DMS 273 (cell line): Measurements from ENCODE around the gene LSAMP.
"Not testable (repeated sequence)": the region's sequence is repeated elsewhere in the genome, so short reads cannot be mapped to it uniquely, and the experiment has no call there.

ENCODE experiments used
- DNase-seq: peaks from one replicate; lab custom pipeline; 2025; ENCODE audit not compliant: unreplicated experiment; lab: John Stamatoyannopoulos, UW

The LSAMP gene

DNA sequence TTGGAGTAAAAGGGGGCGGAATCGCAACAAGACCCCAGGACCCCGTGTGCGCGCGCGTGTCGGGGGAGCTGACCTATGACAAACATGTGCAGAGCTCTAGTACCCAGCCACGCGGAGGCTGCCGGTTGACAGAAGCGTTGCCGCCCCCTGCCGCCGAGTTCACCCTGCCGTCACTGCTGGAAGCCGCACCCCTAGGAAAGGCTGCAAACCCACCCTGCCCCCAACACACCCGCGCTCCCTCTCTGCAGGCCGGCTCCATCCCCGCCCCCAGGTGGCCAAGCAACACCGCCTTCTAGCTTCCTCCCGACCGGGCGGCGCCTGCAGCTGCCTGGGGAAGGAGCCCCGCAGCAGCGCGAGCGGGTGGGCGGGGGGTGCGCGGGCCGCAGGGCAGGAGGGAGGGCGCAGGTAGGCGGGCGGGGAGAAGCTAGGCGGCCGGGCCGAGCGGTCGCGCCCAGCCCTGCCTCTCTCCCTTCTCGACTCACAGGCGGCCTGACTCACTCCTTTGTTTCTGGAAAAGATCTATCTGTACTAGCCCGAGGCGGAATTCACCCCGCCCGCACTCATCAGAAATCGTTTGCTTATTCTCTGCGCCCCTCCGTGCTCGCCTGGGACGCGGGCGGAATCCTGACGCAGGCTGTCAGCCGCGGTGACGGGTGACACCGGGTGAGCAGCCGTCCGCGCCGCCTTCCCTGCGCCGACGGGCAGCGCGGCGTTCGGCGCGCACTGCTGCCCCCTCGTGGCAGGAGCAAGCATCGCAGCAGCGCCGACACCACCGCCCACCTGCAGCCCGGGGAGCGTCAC lies 661.1 kb downstream of the LSAMP start:
- peak; percentile 99 for DNase-seq

DNA sequence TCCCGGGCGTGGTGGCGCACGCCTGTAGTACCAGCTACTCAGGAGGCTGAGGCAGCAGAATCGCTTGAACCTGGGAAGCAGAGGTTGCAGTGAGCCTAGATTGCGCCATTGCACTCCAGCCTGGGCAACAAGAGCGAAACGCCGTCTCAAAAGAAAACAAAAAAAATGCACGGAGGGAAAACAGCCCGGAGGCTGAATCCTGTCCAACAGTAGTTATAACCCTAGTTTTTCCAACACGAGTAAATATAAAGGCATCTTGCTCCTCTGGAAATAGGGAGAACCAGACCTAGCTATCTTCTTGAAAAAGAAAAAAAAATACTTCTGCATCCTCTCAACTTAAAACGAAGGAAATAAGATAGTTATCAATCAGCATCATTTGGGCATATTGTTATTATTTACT lies 661.9 kb downstream of the LSAMP start:
- not testable (repeated sequence) for DNase-seq

DNA sequence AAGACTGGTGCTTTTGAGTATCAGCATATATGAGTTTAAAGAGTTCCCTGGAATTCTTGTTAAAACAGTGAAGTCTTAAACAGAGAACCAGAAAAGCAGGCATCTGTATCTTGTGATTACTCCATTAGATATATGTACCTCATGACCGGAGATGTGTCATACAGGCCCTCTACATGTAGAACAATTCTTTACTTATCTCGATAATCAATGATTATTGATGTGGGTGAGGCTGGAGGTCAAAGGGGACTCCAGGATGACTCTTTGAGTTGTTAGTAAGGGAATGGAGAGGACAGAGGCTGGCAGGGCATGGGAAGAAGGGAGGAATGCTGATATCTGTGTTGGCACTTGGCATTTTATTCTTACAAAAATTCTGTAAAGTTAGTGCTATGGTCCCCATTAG lies 666.3 kb downstream of the LSAMP start:
- no peak for DNase-seq

DNA sequence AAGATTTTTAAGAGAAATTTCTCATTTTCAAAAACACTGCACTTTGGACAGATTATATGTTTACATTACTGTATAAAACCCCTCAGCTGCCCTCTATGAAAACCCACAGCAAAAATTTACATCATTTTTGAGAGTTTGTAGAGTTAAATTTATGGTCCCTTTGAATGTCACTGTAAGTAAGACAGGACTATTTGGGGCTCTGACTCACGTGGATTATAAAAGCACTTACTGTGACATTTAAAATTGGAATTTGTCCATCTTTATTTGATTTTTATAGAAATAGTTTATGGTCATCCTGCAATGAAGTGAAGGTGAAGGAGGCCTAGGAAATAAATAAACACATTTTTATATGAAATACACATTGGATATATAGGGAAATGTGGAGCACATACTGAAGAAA lies 672.3 kb downstream of the LSAMP start:
- no peak for DNase-seq

DNA sequence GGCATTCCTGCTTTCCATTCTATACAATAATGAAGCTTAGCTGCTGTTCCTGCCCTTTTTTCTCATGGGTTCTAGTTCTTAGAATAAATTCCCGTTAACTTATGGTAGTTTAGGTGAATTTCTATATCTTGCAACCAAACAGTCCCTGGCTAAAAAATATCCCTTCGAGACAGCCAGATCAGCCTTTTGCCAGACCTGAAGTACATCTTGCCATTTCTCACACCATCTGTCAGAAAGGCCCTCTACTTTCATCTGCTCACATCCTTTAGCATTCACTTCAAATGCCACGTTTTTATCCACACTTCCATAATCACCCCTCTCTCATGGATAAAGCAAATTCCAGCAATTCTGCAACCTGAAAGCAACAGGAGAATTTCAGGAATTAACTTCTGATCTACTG lies 676.6 kb downstream of the LSAMP start:
- DNase-seq = peak; percentile 14

DNA sequence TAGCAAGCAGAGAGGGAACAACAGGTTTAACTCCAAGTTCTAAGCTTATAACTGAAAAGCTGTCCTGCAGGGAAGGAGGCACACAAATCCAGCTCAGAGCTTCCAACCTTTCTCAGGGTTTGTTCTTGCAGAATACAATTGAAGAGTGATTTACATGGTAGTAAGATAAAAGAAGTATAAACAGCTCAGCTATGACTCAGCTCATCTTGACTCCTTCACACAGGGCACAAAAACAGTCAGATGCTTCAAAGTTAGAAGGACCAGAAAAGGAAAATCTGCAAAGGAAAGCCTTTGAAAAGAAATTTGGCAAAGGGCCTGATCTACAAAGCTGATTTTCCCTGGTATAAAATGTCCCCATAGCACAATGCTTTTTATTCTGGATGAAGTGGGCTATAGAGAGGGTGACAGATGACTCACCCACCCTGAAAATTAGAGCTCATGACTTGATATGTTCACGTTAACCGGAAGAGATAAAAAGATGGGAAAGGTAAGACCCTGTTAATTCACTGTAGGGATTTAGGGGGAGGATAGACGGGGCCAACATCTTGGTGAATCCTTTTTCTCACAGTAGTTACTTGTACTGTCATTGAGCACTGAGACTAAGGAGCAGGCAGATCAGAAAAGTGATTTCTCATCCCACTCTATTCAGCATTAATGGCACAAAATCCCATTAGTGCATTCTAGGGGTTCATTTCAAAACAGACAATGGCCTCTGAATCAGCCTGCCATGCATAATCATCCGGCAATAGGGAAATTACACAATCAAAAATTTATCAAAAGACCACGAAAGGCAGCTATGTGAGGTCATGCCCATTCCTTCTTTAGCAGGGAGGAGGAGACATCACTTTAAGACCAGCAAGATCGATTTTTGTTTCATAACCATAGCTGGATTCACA lies 678.5 kb downstream of the LSAMP start:
- no peak for DNase-seq

DNA sequence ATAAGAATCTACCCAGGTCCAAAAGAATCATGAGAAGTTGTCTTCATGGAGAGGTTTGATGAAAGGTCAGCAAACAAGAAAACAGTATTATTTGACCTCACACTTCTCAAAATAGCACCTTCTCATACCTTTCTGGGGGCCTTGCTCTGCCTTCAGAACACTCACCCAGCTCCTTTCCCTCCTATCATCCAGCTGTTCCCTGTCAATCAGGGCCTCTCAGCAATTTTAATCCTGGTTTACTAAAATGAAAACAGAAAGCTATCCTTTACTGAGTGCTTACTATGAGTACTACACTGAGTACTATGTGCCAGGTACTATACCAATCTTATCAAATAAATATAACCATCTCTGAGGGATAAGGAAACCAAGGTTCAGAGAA lies 683.4 kb downstream of the LSAMP start:
- no peak for DNase-seq

DNA sequence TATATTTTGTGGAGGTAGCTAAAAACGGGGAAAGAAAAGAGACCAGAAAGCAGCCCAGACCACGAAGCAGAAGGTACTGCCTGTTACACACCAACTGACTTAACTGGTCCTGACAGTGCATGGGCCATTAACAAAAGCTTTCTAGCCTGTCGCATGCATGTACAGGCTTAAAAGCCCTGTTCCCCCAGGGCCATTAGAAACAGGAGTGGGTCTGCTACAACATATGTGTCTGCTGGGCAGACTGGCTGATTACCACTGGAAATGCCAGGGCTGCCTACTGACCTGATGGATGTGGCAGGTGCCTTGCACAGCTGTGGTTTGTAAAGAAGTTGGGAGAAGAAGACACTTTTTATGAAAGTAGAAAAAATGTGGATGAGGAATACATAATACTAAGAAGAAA lies 684.6 kb downstream of the LSAMP start:
- peak; percentile 49 for DNase-seq

DNA sequence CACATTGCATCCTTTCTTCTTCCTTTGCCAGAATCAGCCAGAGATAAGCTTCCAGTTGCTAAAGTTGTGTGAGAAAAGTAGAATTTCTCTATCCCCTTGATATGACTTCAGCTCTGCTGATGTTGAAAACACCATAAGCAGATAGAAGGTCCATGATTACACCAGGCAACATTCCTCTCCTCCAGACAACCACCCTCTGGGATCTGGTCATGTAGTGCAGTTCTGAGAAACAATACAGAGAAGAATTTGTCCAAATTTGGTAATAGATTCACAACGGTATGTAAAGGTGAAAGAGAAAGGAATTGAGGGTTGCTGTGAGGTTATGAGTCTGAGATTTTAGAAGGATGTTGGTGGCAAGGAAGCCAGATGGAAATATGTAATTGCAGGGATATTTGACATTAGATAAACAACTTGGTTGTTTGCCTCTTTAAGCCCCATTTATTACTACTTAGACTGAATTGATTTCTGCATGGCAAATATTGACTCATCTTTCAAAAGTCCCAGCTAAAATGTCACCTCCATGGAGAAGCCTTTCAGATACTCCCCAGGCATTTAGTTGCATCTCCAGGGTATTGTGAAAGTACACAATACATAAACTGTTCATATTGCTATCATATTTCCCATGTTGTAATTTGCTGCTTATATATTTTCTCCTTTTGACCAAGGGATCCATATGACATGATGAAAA lies 687.1 kb downstream of the LSAMP start:
- DNase-seq = no peak

DNA sequence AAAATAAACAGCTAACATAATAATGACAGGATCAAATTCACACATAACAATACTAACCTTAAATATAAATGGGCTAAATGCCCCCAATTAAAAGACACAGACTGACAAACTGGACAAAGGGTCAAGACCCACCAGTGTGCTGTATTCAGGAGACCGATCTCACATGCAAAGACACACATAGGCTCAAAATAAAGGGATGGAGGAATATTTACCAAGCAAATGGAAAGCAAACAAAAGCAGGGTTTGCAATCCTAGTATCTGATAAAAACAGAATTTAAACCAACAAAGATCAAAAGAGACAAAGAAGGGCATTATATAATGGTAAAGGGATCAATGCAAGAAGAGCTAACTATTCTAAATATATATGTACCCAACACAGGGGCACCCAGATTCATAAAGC lies 692.3 kb downstream of the LSAMP start:
- not testable (repeated sequence) for DNase-seq
